Esophagus (tissue), 2 donors: ENCODE data around the gene INCENP. TPM values are rescaled to one million over a fixed set of nuclear protein-coding genes. Genes with fewer than 3 reads are reported as not detected.

Source experiments
- H3K27ac ChIP-seq, 2 donors: one replicate each; pipeline ENCODE4 v1.5.1; 2013; ENCODE audit warnings: low read depth in 2 of 2, mild to moderate bottlenecking in 2 of 2, inconsistent platforms in 1 of 2, low read length in 1 of 2, moderate library complexity in 1 of 2
- H3K27me3 ChIP-seq, 2 donors: one replicate each; pipeline ENCODE4 v1.6.1; 2013; ENCODE audit warnings: low read length in 2 of 2, control low read depth in 1 of 2, mild to moderate bottlenecking in 1 of 2; ENCODE audit not compliant: insufficient read depth in 2 of 2, control insufficient read depth in 1 of 2
- H3K36me3 ChIP-seq, 2 donors: one replicate each; pipeline ENCODE4 v1.6.1; 2013; ENCODE audit warnings: low read length in 1 of 2; ENCODE audit not compliant: control insufficient read depth in 2 of 2, insufficient read depth in 2 of 2
- H3K4me1 ChIP-seq, 2 donors: one replicate each; pipeline ENCODE4 v1.6.1; 2013; ENCODE audit warnings: low read length in 1 of 2; ENCODE audit not compliant: control insufficient read depth in 2 of 2, insufficient read depth in 2 of 2
- H3K4me3 ChIP-seq, 2 donors: one replicate each; pipeline ENCODE4 v1.5.1; 2013; ENCODE audit warnings: low read length in 2 of 2, mild to moderate bottlenecking in 2 of 2, low read depth in 1 of 2, moderate library complexity in 1 of 2
- H3K9me3 ChIP-seq, 2 donors: one replicate each; pipeline ENCODE4 v1.6.1; 2013; ENCODE audit warnings: mild to moderate bottlenecking in 2 of 2, low read depth in 1 of 2, low read length in 1 of 2, moderate library complexity in 1 of 2; ENCODE audit not compliant: control insufficient read depth in 2 of 2, insufficient read depth in 1 of 2
- WGBS, 2 donors: extraction: QIAGEN DNeasy Blood & Tissue Kit; methylation state at CpG; one replicate each; pipeline ENCODE4 v1.1.7; 2013; 5-methylcytosine and 5-hydroxymethylcytosine counted together
- polyA plus RNA-seq, 2 donors: library from polyadenylated mRNA; stranded (reverse); fragments of 200-250 nt; gene quantifications; one replicate each; pipeline ENCODE4 v1.2.3, GENCODE V29; 2013
- donor health status: healthy with polysubstance abuse.
- donor health status: Bipolar disorder and iron deficiency.

The INCENP gene
- polyA plus RNA-seq, 2 donors = 13.7 to 17.5 TPM

DNA sequence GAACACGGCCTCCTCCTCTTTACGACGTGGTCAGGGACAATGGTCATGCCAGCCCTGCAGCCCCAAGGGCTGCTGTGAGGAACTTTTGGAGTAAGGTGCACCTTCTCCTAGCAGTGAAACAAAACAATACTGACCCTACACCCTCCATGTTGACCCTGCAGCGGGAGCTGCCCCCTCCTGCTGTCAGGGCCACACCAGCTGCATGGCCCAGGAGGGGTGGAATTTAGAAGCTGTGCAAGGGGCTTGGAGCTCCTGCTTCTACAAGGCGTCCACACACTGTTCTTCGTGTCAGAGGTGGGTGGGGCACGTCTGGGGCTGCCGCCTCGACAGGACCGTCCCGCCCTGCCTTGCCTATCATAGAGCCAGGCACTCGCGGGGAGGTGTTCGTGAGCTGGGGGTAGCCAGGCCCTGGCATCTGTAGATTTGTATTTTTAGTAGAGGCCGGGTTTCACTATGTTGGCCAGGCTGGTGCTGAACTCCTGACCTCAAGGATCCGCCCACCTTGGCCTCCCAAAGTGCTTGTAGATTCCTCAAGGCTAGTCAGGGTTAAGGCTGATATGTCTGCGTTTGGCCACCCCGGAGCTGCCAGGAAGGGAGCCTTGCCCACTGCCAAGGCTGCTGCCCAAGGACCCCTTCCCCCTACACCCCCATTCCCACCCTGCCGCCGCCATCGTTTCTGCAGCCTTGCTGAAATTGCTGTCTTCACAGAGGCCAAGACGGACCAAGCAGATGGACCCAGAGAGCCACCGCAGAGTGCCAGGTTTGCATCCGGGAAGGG, 15.9 kb downstream of the INCENP start:
- Histone ChIP-seq H3K27ac (peak overlapping the region in 1 of 2 donors; percentile 45), H3K9me3 (no peaks in the 10 kb centered on the region), H3K27me3 (no peaks in the 10 kb centered on the region), H3K4me1 (peaks cover 2 to 25% of the 10 kb centered on the region in 2 donors), H3K36me3 (peaks cover 9 to 58% of the 10 kb centered on the region in 2 donors), H3K4me3 (no peak overlapping the region)
- WGBS, 2 donors = 92 to 94% methylated on average over 24 of the region's 24 CpGs

DNA sequence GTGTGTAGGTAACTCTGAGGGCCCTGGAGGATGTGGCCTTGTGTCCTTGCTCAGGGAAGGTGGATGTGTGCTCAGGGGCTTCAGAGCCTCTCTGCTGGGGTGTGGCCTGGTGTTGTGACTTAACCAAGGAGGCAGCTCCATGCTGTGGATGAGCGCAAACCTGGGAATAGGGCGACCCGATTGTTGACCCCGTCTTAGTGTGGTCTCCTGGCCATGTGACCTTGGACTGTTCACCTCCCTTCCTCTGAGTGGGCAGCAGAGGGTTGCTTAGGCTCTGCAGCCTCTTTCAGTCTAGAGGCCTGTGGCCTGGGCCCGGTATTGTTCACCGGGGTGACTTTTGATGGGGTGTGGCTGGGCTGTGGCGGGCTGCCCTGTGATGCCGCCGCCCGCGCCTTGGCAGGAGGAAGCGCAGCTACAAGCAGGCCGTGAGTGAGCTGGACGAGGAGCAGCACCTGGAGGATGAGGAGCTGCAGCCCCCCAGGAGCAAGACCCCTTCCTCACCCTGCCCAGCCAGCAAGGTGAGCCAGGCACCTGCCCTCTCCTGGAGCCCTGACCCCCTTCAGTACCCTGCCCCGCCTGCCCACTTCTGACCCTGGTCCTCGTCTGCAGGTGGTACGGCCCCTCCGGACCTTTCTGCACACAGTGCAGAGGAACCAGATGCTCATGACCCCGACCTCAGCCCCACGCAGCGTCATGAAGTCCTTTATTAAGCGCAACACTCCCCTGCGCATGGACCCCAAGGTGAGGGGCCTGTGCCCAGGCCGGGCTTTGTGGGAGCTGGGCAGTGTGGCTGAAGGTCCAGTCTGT, 16.7 kb downstream of the INCENP start:
- H3K27ac ChIP-seq = peak overlapping the region in 1 of 2 donors; percentile 25
- H3K36me3 ChIP-seq = peaks cover 15 to 66% of the 10 kb centered on the region in 2 donors

DNA sequence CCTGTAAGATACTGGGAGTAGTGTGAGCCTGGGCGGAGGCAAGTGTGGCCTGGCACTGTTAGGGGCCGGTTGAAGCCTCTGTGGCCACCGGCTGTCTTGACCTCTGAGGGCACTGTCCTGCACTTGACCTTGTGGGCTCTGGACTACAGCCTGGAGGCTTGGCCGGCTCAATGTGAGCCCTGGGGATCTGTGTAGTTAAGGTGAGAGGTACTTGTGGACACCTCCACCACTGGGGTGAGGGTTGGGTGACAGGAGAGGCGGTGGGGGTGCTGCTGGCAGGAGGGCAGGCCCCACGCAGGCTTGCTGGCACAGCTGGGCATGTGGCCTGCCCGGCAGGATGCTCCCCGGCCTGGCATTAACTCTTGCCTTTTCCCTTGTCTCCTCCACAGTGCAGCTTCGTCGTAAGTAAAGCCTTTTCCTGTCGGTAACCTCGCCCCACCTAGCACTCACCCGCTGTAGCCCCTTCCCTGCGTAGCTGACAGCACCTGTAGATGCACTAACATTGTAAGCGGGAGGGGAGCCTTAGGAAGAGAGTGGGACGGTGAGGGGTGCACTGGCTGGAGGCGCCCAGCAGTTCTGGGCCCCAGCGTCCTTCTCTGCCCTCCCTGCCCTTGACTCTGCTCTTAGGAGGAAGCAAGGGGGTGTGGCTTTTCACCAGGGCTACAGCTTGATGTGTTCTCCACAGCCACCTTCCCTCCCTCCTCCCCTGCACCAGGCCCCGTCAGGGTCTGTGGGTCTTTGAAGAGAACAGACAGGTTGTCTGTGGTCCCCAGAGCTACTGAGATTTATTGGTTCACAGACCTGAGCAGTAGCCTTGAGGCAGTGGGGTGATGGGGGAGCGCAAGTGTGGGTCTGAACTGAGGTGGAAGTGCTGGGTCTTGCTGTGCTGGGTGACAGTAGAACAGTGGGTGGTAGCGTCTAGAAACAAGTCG, 17.6 kb downstream of the INCENP start:
- Histone ChIP-seq H3K9me3 (no peaks in the 10 kb centered on the region), H3K27me3 (no peaks in the 10 kb centered on the region), H3K27ac (no peak overlapping the region), H3K36me3 (peaks cover 17 to 74% of the 10 kb centered on the region in 2 donors), H3K4me1 (peaks cover 2 to 25% of the 10 kb centered on the region in 2 donors), H3K4me3 (no peak overlapping the region)
- WGBS, 2 donors = 88 to 91% methylated on average over 22 of the region's 22 CpGs

More for the DNA sequence above, 16.7 kb downstream of the INCENP start:
- peaks cover 2 to 25% of the 10 kb centered on the region in 2 donors for H3K4me1 ChIP-seq
- H3K4me3 ChIP-seq = no peak overlapping the region
- 95 to 97% methylated on average over 22 to 24 of the region's 24 CpGs for whole genome bisulfite sequencing, 2 donors
- no peaks in the 10 kb centered on the region for H3K27me3 ChIP-seq
- H3K9me3 ChIP-seq = no peaks in the 10 kb centered on the region

DNA sequence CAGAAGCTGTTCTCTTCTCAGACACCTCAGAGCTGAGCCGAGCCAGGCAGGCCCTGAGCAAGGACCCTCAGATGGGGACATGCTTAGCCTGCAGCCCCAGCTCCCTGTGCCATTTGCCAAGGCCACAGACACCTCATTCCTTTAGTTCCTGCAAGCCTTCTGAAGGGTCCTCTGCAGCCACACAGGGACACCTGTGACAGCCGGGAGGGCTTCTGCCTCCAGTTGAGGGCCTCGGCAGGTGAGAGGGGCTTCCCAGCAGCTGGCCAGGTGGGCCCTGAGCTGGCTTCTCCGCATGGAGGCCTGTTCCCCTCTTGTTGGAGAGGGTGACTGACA, 18.2 kb downstream of the INCENP start:
- 95 to 96% methylated on average over 4 of the region's 4 CpGs for WGBS, 2 donors
- H3K4me1 ChIP-seq = peaks cover 2 to 25% of the 10 kb centered on the region in 2 donors
- H3K36me3 ChIP-seq = peaks cover 23 to 80% of the 10 kb centered on the region in 2 donors
- H3K27ac ChIP-seq = no peak overlapping the region
- H3K9me3 ChIP-seq = no peaks in the 10 kb centered on the region
- H3K27me3 ChIP-seq = no peaks in the 10 kb centered on the region
- H3K4me3 ChIP-seq = no peak overlapping the region

DNA sequence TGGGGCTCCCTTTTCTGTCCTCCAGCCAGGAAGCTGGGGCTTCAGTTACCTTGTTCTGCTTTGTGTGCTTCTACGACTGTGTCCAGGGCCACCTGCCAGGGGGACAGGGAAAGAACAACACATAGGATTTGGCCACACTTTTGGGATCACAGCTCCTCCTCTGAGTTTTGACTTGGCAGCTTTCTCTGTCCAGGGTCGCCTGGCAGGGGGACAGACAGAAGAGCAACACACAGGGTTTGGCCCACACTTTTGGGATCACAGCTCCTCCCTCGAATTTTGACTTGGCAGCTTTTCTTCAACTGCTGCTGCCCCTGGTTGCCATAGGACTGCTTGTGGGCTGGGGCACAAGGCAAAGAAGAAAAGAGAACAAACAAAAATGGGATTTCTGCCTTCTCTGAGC, 19.1 kb downstream of the INCENP start:
- Histone ChIP-seq H3K36me3 (peaks cover 27 to 82% of the 10 kb centered on the region in 2 donors), H3K4me3 (no peak overlapping the region), H3K27me3 (no peaks in the 10 kb centered on the region), H3K4me1 (peaks cover 2 to 20% of the 10 kb centered on the region in 2 donors), H3K27ac (peak overlapping the region; percentile 53 to 81), H3K9me3 (no peaks in the 10 kb centered on the region)
- WGBS, 2 donors = 30 to 56% methylated on average over 3 of the region's 3 CpGs

DNA sequence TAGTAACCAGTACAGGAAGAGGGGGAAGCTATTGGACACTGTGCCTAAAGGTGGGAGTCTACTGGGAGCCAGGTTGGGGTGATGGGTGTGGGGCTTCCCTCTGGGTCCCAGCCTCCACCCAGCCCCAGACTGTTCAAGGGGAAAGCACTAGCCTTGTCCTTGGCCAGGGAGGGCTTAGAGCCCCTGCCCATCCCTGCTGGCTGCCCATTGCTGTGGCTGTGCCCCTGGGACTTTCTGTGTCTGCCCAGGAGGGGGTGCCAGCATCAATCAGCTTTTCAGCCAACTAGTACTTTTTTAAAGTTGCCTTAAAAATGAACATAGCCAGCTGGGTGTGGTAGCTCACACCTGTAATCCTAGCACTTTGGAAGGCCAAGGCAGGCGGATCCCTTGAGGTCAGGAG, 19.9 kb downstream of the INCENP start:
- H3K27ac ChIP-seq = peak overlapping the region; percentile 53 to 81
- H3K9me3 ChIP-seq = no peaks in the 10 kb centered on the region
- 60% methylated on average over 1 of the region's 1 CpG for WGBS, 2 donors
- no peak overlapping the region for H3K4me3 ChIP-seq
- peaks cover 8 to 20% of the 10 kb centered on the region in 2 donors for H3K4me1 ChIP-seq
- H3K36me3 ChIP-seq = peaks cover 30 to 79% of the 10 kb centered on the region in 2 donors
- no peaks in the 10 kb centered on the region for H3K27me3 ChIP-seq

DNA sequence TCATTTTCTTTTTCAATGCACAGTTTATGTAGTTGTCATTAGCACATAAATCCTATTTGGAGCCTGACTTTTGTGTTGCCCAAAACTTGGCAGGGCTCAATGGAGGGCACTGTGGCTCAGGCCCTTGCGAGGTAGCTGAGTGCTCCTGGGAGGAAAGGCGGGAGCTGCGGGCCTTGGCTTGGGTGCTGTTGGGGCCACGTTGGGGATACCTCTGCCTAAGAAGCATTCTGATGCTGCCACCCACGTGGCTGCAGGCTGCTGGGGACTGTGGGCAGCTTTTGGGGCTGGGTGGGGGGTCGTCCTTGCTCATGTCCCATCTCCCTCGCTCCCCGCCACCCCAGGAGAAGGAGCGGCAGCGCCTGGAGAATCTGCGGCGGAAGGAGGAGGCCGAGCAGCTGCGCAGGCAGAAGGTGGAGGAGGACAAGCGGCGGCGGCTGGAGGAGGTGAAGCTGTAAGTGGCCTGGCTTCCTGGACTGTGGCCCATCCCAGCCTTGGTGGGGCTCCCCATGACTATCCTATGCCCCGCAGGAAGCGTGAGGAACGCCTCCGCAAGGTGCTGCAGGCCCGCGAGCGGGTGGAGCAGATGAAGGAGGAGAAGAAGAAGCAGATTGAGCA, 20.9 kb downstream of the INCENP start:
- Histone ChIP-seq H3K27me3 (no peaks in the 10 kb centered on the region), H3K36me3 (peaks cover 27 to 71% of the 10 kb centered on the region in 2 donors), H3K4me1 (peaks cover 8 to 14% of the 10 kb centered on the region in 2 donors), H3K27ac (no peak overlapping the region), H3K4me3 (no peak overlapping the region), H3K9me3 (no peaks in the 10 kb centered on the region)
- WGBS, 2 donors = 95 to 96% methylated on average over 22 to 24 of the region's 24 CpGs

DNA sequence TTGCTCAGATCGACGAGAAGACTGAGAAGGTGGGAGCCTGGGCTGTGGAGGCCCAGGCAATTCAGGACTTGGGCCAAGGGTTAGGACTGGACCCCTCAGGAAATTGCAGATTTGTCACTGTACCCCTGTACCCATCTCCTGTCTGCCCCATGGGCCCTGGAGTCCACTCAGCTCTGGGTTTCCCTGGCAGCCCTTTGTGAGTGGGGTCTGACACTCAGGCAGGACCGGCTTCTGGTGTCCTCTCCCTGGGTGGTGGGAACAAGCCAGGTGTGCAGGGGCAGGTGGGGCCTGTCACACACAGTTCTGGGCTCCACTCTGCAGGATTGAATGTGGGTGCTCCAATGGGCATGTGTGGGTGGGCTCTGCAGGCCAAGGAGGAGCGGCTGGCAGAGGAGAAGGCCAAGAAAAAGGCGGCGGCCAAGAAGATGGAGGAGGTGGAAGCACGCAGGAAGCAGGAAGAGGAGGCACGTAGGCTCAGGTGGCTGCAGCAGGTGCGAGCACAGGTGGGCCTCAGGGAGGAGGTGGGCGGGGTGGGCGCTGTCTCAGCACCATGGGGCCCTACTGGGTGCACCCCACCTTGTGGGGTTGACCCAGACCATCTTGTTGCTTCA, 21.6 kb downstream of the INCENP start:
- Histone ChIP-seq H3K27me3 (no peaks in the 10 kb centered on the region), H3K27ac (no peak overlapping the region), H3K9me3 (no peaks in the 10 kb centered on the region), H3K4me1 (peaks cover 8 to 14% of the 10 kb centered on the region in 2 donors), H3K4me3 (no peak overlapping the region), H3K36me3 (peaks cover 27 to 71% of the 10 kb centered on the region in 2 donors)
- 95 to 96% methylated on average over 11 of the region's 11 CpGs for WGBS, 2 donors
